Tibial nerve (tissue), 4 donors: ENCODE results near the gene MAP1LC3B.

Experiments used
- CTCF ChIP-seq, 5 experiments: fragments of 200-600 bp in 3 of 5; fragments of 450-650 bp in 2 of 5; sonication (generic) in 3 of 5; IDR thresholded peaks; one replicate each; pipeline ENCODE4 v1.5.1; 2016 to 2019; ENCODE audit warnings: antibody characterized with exemption in 5 of 5, mild to moderate bottlenecking in 3 of 5, moderate library complexity in 2 of 5
- EP300 ChIP-seq, 2 donors: sonication (generic); formaldehyde crosslinking; IDR thresholded peaks; one replicate each; pipeline ENCODE4 v1.6.1; 2017; ENCODE audit warnings: antibody characterized with exemption in 2 of 2, mild to moderate bottlenecking in 1 of 2
- POLR2A ChIP-seq, 2 donors: fragments of 450-650 bp; IDR thresholded peaks; one replicate each; pipeline ENCODE4 v1.6.1; 2017; ENCODE audit warnings: antibody characterized with exemption in 2 of 2, mild to moderate bottlenecking in 2 of 2, moderate library complexity in 2 of 2

DNA sequence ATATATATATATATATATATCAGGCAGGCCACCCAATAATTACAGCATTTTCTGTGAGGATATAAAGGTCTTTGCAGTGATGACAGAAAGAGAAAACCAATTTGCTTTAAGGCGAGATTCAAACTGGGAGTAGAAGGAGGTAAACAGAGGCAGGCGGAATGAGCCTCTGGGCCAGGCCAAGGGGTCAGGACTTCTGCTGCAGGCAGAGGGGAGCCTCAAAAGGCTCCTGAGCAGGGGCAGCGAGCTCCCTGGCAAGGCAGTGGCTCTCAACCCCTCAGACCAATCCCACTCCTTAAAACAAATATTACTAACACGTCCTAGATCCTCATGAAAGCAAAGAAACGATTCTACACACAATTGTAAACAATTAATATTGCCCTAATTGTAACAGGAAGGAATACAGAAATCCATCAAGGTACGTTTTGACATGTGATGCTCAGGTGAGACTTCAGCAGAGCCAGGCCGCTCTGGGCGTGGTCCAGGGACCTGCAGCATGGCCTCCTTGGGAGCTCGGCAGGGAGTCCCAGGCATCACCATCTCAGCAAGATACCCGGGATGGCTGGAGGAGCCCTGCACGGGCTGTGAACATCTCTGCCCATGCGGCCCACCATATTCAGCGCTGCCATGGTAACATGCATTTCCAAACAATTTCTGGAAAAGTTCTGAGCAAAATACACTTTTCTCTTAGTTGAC lies 27.0 kb upstream of the MAP1LC3B start:
- no peak for TF ChIP-seq CTCF (IDR thresholded peaks at IDR 0.05)
- no peak for TF ChIP-seq POLR2A (IDR thresholded peaks at IDR 0.05)
- TF ChIP-seq EP300 (IDR thresholded peaks at IDR 0.05): no peak
